H9 (cell line): ENCODE results near the gene SPAG17. TPM values are rescaled to one million over a fixed set of nuclear protein-coding genes. Genes with fewer than 3 reads are reported as not detected.

Experiments
- DNase-seq: peaks from one replicate; pipeline ENCODE4 v3.0.0-alpha.2; 2017
- H2AFZ ChIP-seq: one replicate; pipeline ENCODE4 v1.6.1; 2013; ENCODE audit warnings: mild to moderate bottlenecking, low read length, control low read depth, moderate library complexity
- H2AK5ac ChIP-seq: 2 replicates; pipeline ENCODE4 v1.6.1; 2013; ENCODE audit warnings: low read length, control low read depth, mixed read lengths; ENCODE audit not compliant: insufficient read length
- H2BK120ac ChIP-seq: one replicate; pipeline ENCODE4 v1.6.1; 2013; ENCODE audit warnings: low read depth, mild to moderate bottlenecking, low read length, control low read depth, inconsistent platforms; ENCODE audit not compliant: poor library complexity, severe bottlenecking
- H2BK12ac ChIP-seq: 2 replicates; pipeline ENCODE4 v1.6.1; 2013; ENCODE audit warnings: low read length, control low read depth, mixed read lengths, low read depth; ENCODE audit not compliant: insufficient read length
- H2BK15ac ChIP-seq: 2 replicates; pipeline ENCODE4 v1.6.1; 2013; ENCODE audit warnings: low read depth, low read length, control low read depth
- H2BK20ac ChIP-seq: one replicate; pipeline ENCODE4 v1.6.1; 2013; ENCODE audit warnings: low read depth, mild to moderate bottlenecking, low read length, control low read depth, inconsistent platforms; ENCODE audit not compliant: poor library complexity, severe bottlenecking
- H2BK5ac ChIP-seq: 2 replicates; pipeline ENCODE4 v1.6.1; 2013; ENCODE audit warnings: low read length, control low read depth, mixed read lengths; ENCODE audit not compliant: insufficient read length
- H3K14ac ChIP-seq: 2 replicates; pipeline ENCODE4 v1.6.1; 2013; ENCODE audit warnings: low read length, control low read depth; ENCODE audit not compliant: insufficient read depth
- H3K18ac ChIP-seq: 2 replicates; pipeline ENCODE4 v1.6.1; 2013; ENCODE audit warnings: low read depth, mild to moderate bottlenecking, mixed read lengths, low read length, control low read depth; ENCODE audit not compliant: insufficient read length
- H3K23ac ChIP-seq: 2 replicates; pipeline ENCODE4 v1.6.1; 2013; ENCODE audit warnings: low read length, control low read depth, mixed read lengths, low read depth; ENCODE audit not compliant: insufficient read length
- H3K23me2 ChIP-seq: 2 replicates; pipeline ENCODE4 v1.6.1; 2013; ENCODE audit warnings: low read depth, mild to moderate bottlenecking, mixed read lengths, low read length, control low read depth; ENCODE audit not compliant: insufficient read length, poor library complexity, severe bottlenecking
- H3K27ac ChIP-seq: 2 replicates; pipeline ENCODE4 v1.5.1; 2013; ENCODE audit warnings: low read length, control low read depth, mixed read lengths, low read depth; ENCODE audit not compliant: insufficient read length
- H3K27me3 ChIP-seq: 2 replicates; pipeline ENCODE4 v1.6.1; 2013; ENCODE audit warnings: low read length, control low read depth, inconsistent platforms; ENCODE audit not compliant: insufficient read depth
- H3K4ac ChIP-seq: 2 replicates; pipeline ENCODE4 v1.6.1; 2013; ENCODE audit warnings: low read depth, mild to moderate bottlenecking, control low read depth, inconsistent platforms, low read length, moderate library complexity
- H3K4me1 ChIP-seq: 2 replicates; pipeline ENCODE4 v1.6.1; 2013; ENCODE audit warnings: low read length, control low read depth, inconsistent platforms; ENCODE audit not compliant: insufficient read depth
- H3K4me2 ChIP-seq: 2 replicates; pipeline ENCODE4 v1.6.1; 2013; ENCODE audit warnings: low read length, control low read depth, mixed read lengths; ENCODE audit not compliant: insufficient read length, insufficient read depth
- H3K56ac ChIP-seq: 2 replicates; pipeline ENCODE4 v1.6.1; 2013; ENCODE audit warnings: low read depth, mild to moderate bottlenecking, mixed read lengths, low read length, control low read depth; ENCODE audit not compliant: insufficient read length
- H3K79me1 ChIP-seq: 2 replicates; pipeline ENCODE4 v1.6.1; 2013; ENCODE audit warnings: low read depth, mild to moderate bottlenecking, moderate library complexity, low read length, control low read depth, inconsistent platforms; ENCODE audit not compliant: insufficient read depth, poor library complexity, severe bottlenecking
- H3K79me2 ChIP-seq: 2 replicates; pipeline ENCODE4 v1.6.1; 2013; ENCODE audit warnings: low read length, control low read depth, inconsistent platforms; ENCODE audit not compliant: insufficient read depth
- H3K9ac ChIP-seq: 2 replicates; pipeline ENCODE4 v1.6.1; 2013; ENCODE audit warnings: low read length, control low read depth, mixed read lengths; ENCODE audit not compliant: insufficient read length; ENCODE audit errors: extremely low read depth
- H3K9me3 ChIP-seq: one replicate; pipeline ENCODE4 v1.6.1; 2013; ENCODE audit warnings: low read depth, low read length, inconsistent platforms; ENCODE audit not compliant: control insufficient read depth
- H3T11ph ChIP-seq: one replicate; pipeline ENCODE4 v1.6.1; 2013; ENCODE audit warnings: mild to moderate bottlenecking, low read length, control low read depth, inconsistent platforms
- H4K20me1 ChIP-seq: one replicate; pipeline ENCODE4 v1.6.1; 2013; ENCODE audit not compliant: control insufficient read depth, insufficient read length, insufficient read depth
- H4K5ac ChIP-seq: 2 replicates; pipeline ENCODE4 v1.6.1; 2013; ENCODE audit warnings: low read depth, mild to moderate bottlenecking, mixed read lengths, low read length, control low read depth; ENCODE audit not compliant: insufficient read length
- H4K8ac ChIP-seq: replicated peaks from 2 replicates; pipeline ENCODE4 v1.6.1; 2013; ENCODE audit warnings: low read length, control low read depth, mixed read lengths, low read depth; ENCODE audit not compliant: insufficient read length
- H4K91ac ChIP-seq: 2 replicates; pipeline ENCODE4 v1.6.1; 2013; ENCODE audit warnings: low read depth, mild to moderate bottlenecking, moderate library complexity, mixed read lengths, low read length, control low read depth; ENCODE audit not compliant: insufficient read length
- H3K27ac Mint-ChIP-seq, 3 experiments: 2 replicates in 2 of 3; 3 replicates in 1 of 3; pipeline ENCODE4 v1.8.0; 2020 to 2021; ENCODE audit warnings: mixed read lengths in 3 of 3, mild to moderate bottlenecking in 1 of 3, moderate library complexity in 1 of 3
- H3K27me3 Mint-ChIP-seq: 2 replicates; pipeline ENCODE4 v1.8.0; 2021; ENCODE audit warnings: low read depth, mild to moderate bottlenecking, moderate library complexity, mixed read lengths
- H3K36me3 Mint-ChIP-seq, 3 experiments: 2 replicates in 2 of 3; 3 replicates in 1 of 3; pipeline ENCODE4 v1.8.0; 2020 to 2021; ENCODE audit warnings: low read depth in 3 of 3, mixed read lengths in 3 of 3; ENCODE audit not compliant: insufficient read depth in 1 of 3
- H3K4me1 Mint-ChIP-seq, 2 experiments: 2 replicates each; pipeline ENCODE4 v1.8.0; 2020; ENCODE audit warnings: mixed read lengths in 2 of 2
- H3K4me3 Mint-ChIP-seq, 2 experiments: 2 replicates in 1 of 2; 3 replicates in 1 of 2; pipeline ENCODE4 v1.8.0; 2020 to 2021; ENCODE audit warnings: mild to moderate bottlenecking in 2 of 2, mixed read lengths in 2 of 2, moderate library complexity in 1 of 2
- H3K9me3 Mint-ChIP-seq, 2 experiments: 2 replicates in 1 of 2; 3 replicates in 1 of 2; pipeline ENCODE4 v1.8.0; 2020; ENCODE audit warnings: mild to moderate bottlenecking in 2 of 2, mixed read lengths in 2 of 2, moderate library complexity in 1 of 2
- WGBS: extraction: QIAGEN DNeasy Blood & Tissue Kit; methylation state at CpG from one replicate; pipeline ENCODE4 v1.1.7; 2013; ENCODE audit warnings: missing lambda C conversion rate, low lambda C conversion rate, mixed read lengths; ENCODE audit not compliant: insufficient read length; ENCODE audit errors: extremely low coverage; 5-methylcytosine and 5-hydroxymethylcytosine counted together
- total RNA-seq: library from RNA; stranded (reverse); gene quantifications from 2 replicates; pipeline ENCODE4 v1.2.1, GENCODE V29; 2021
- TF ChIP-seq, protein P1 (sequence below): fragments of 200-600 bp; sonication (generic); conservative IDR thresholded peaks from 3 replicates; pipeline ENCODE4 v1.8.0; 2021; ENCODE audit warnings: antibody characterized with exemption, mild to moderate bottlenecking

The SPAG17 gene
- total RNA-seq, 1 experiment from 2014 or later: 0.37 TPM

DNA sequence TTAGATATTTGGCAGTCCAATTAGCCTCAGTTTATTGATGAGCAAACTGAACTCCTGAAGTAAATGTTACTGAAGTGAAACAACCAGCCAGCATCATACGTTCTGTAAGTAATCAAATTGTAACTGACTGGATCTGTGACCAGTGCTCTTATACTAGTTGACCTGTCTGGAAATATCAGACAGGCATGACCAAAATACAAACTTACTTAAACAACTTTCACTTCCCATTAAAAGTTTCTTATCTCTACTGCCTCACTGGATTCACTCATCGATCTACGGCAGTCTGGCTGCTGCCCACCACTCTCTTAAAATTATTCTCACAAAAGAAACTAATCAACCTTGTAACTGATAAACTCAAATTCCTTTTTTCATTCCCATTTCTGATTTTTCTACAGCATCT is 199.1 kb downstream of the SPAG17 start:
- no peak overlapping the region for H3K14ac ChIP-seq
- no peak overlapping the region for H3K4ac ChIP-seq
- H2BK12ac ChIP-seq: no peak overlapping the region
- H3K23ac ChIP-seq: no peak overlapping the region
- no peak overlapping the region for H2BK5ac ChIP-seq
- no peak overlapping the region for H4K91ac ChIP-seq
- H3K79me2 ChIP-seq: no peaks in the 10 kb centered on the region
- H3T11ph ChIP-seq: no peak overlapping the region
- no peaks in the 10 kb centered on the region for H4K20me1 ChIP-seq
- H3K18ac ChIP-seq: no peak overlapping the region
- peak overlapping the region in 1 of 3 experiments; percentile 22; a peak in 1 of 7 replicates for H3K27ac Mint-ChIP-seq
- no peaks in the 10 kb centered on the region for H3K23me2 ChIP-seq
- no peak overlapping the region for H2BK120ac ChIP-seq
- H2AFZ ChIP-seq: no peak overlapping the region
- no peaks in the 10 kb centered on the region; a peak in 1 of 7 replicates for H3K36me3 Mint-ChIP-seq
- TF ChIP-seq, protein P1, sequence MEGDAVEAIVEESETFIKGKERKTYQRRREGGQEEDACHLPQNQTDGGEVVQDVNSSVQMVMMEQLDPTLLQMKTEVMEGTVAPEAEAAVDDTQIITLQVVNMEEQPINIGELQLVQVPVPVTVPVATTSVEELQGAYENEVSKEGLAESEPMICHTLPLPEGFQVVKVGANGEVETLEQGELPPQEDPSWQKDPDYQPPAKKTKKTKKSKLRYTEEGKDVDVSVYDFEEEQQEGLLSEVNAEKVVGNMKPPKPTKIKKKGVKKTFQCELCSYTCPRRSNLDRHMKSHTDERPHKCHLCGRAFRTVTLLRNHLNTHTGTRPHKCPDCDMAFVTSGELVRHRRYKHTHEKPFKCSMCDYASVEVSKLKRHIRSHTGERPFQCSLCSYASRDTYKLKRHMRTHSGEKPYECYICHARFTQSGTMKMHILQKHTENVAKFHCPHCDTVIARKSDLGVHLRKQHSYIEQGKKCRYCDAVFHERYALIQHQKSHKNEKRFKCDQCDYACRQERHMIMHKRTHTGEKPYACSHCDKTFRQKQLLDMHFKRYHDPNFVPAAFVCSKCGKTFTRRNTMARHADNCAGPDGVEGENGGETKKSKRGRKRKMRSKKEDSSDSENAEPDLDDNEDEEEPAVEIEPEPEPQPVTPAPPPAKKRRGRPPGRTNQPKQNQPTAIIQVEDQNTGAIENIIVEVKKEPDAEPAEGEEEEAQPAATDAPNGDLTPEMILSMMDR: no peak
- no peak overlapping the region for H3K4me3 Mint-ChIP-seq
- H3K9me3 ChIP-seq: no peaks in the 10 kb centered on the region
- no peaks in the 10 kb centered on the region for H3K9me3 Mint-ChIP-seq
- H3K27me3 Mint-ChIP-seq: no peaks in the 10 kb centered on the region
- no peak overlapping the region for H2BK20ac ChIP-seq
- H4K5ac ChIP-seq: no peak overlapping the region
- WGBS: no CpG with 5 or more reads among the region's 3 CpGs
- no peaks in the 10 kb centered on the region for H3K4me1 ChIP-seq
- H3K4me1 Mint-ChIP-seq: peaks cover 5 to 9% of the 10 kb centered on the region in 2 experiments; a peak in 3 of 4 replicates
- no peak overlapping the region for H4K8ac ChIP-seq
- no peak overlapping the region for H3K56ac ChIP-seq
- no peaks in the 10 kb centered on the region for H3K27me3 ChIP-seq
- H3K9ac ChIP-seq: no peak overlapping the region
- H3K27ac ChIP-seq: no peak overlapping the region
- H3K4me2 ChIP-seq: no peak overlapping the region
- no peak overlapping the region for H2BK15ac ChIP-seq
- H3K79me1 ChIP-seq: no peaks in the 10 kb centered on the region
- no peak overlapping the region for H2AK5ac ChIP-seq
- DNase-seq: no peak
